ENCODE measurements around the gene CASQ1.

CASQ1 gene

GRCh38 chr1:160205242-160206035, 15.1 kb downstream of the CASQ1 start, which contains the start of gene PEA15:
TSS of gene PEA15 (plus strand) at chr1:160205384. CDS start at chr1:160211545, 6,161 bp downstream.
- Histone ChIP-seq H3K4me1 (ENCODE audit: insufficient read depth, low read length) (peaks cover 55% of the 10 kb centered on the region), H3K9ac (ENCODE audit: low read depth, low read length) (peak within 1 kb of the TSS; percentile 93), H3K27me3 (ENCODE audit: insufficient read depth, low read length) (no peaks in the 10 kb centered on the region), H3K9me3 (ENCODE audit: insufficient read depth, low read depth, low read length) (no peaks in the 10 kb centered on the region), H3K27ac (ENCODE audit: low read depth, low read length) (peak within 1 kb of the TSS; percentile 81), H3K36me3 (ENCODE audit: insufficient read depth, low read length) (peaks cover 32% of the 10 kb centered on the region), H3K4me3 (ENCODE audit: low read length) (peak within 1 kb of the TSS; percentile 99)
- WGBS: under 1% methylated on average over 68 of the region's 76 CpGs

- peaks cover 37% of the 10 kb centered on the region for H3K36me3 ChIP-seq (ENCODE audit: insufficient read depth, low read length)
- WGBS: 4% methylated on average over 9 of the region's 9 CpGs
- H3K27me3 ChIP-seq (ENCODE audit: insufficient read depth, low read length): no peaks in the 10 kb centered on the region
- peak overlapping the region; percentile 81 for H3K27ac ChIP-seq (ENCODE audit: low read depth, low read length)
- peak overlapping the region; percentile 93 for H3K9ac ChIP-seq (ENCODE audit: low read depth, low read length)
- H3K4me1 ChIP-seq (ENCODE audit: insufficient read depth, low read length): peaks cover 59% of the 10 kb centered on the region
- no peaks in the 10 kb centered on the region for H3K9me3 ChIP-seq (ENCODE audit: insufficient read depth, low read depth, low read length)
- peak overlapping the region; percentile 99 for H3K4me3 ChIP-seq (ENCODE audit: low read length)
These were observed 15.6 kb downstream of the CASQ1 start for GRCh38 chr1:160206036-160206389.

- H3K27me3 ChIP-seq (ENCODE audit: insufficient read depth, low read length): no peaks in the 10 kb centered on the region
- peaks cover 64% of the 10 kb centered on the region for H3K4me1 ChIP-seq (ENCODE audit: insufficient read depth, low read length)
- no peaks in the 10 kb centered on the region for H3K9me3 ChIP-seq (ENCODE audit: insufficient read depth, low read depth, low read length)
- H3K36me3 ChIP-seq (ENCODE audit: insufficient read depth, low read length): peaks cover 42% of the 10 kb centered on the region
- peak overlapping the region; percentile 81 for H3K27ac ChIP-seq (ENCODE audit: low read depth, low read length)
- 38% methylated on average over 9 of the region's 9 CpGs for WGBS
- H3K4me3 ChIP-seq (ENCODE audit: low read length): peak overlapping the region; percentile 99
- peak overlapping the region; percentile 93; the same call in 1 of the 2 replicates for H3K9ac ChIP-seq (ENCODE audit: low read depth, low read length)
These were observed 16.2 kb downstream of the CASQ1 start for GRCh38 chr1:160206421-160207117.

- peak overlapping the region; percentile 99; the same call in 1 of the 2 replicates for H3K4me3 ChIP-seq (ENCODE audit: low read length)
- peaks cover 48% of the 10 kb centered on the region for H3K36me3 ChIP-seq (ENCODE audit: insufficient read depth, low read length)
- WGBS: 90% methylated on average over 4 of the region's 4 CpGs
- H3K4me1 ChIP-seq (ENCODE audit: insufficient read depth, low read length): peaks cover 65% of the 10 kb centered on the region
- H3K9me3 ChIP-seq (ENCODE audit: insufficient read depth, low read depth, low read length): no peaks in the 10 kb centered on the region
- H3K27ac ChIP-seq (ENCODE audit: low read depth, low read length): peak overlapping the region; percentile 4; the same call in 1 of the 2 replicates
- H3K27me3 ChIP-seq (ENCODE audit: insufficient read depth, low read length): no peaks in the 10 kb centered on the region
- H3K9ac ChIP-seq (ENCODE audit: low read depth, low read length): no peak overlapping the region; the same call in 1 of the 2 replicates
These were observed 16.8 kb downstream of the CASQ1 start for GRCh38 chr1:160207118-160207650.

- H3K4me3 ChIP-seq (ENCODE audit: low read length): no peak overlapping the region
- H3K9ac ChIP-seq (ENCODE audit: low read depth, low read length): no peak overlapping the region
- no peaks in the 10 kb centered on the region for H3K9me3 ChIP-seq (ENCODE audit: insufficient read depth, low read depth, low read length)
- WGBS: 77% methylated on average over 9 of the region's 9 CpGs
- peak overlapping the region; percentile 24; the same call in 1 of the 2 replicates for H3K27ac ChIP-seq (ENCODE audit: low read depth, low read length)
- peaks cover 65% of the 10 kb centered on the region for H3K4me1 ChIP-seq (ENCODE audit: insufficient read depth, low read length)
- peaks cover 56% of the 10 kb centered on the region for H3K36me3 ChIP-seq (ENCODE audit: insufficient read depth, low read length)
- H3K27me3 ChIP-seq (ENCODE audit: insufficient read depth, low read length): no peaks in the 10 kb centered on the region
These were observed 17.6 kb downstream of the CASQ1 start for GRCh38 chr1:160207771-160208556.

- no peak overlapping the region for H3K4me3 ChIP-seq (ENCODE audit: low read length)
- H3K9ac ChIP-seq (ENCODE audit: low read depth, low read length): no peak overlapping the region
- 73% methylated on average over 5 of the region's 6 CpGs for WGBS
- peaks cover 63% of the 10 kb centered on the region for H3K36me3 ChIP-seq (ENCODE audit: insufficient read depth, low read length)
- peak overlapping the region; percentile 24; the same call in 1 of the 2 replicates for H3K27ac ChIP-seq (ENCODE audit: low read depth, low read length)
- no peaks in the 10 kb centered on the region for H3K27me3 ChIP-seq (ENCODE audit: insufficient read depth, low read length)
- H3K9me3 ChIP-seq (ENCODE audit: insufficient read depth, low read depth, low read length): no peaks in the 10 kb centered on the region
- H3K4me1 ChIP-seq (ENCODE audit: insufficient read depth, low read length): peaks cover 65% of the 10 kb centered on the region
These were observed 18.4 kb downstream of the CASQ1 start for GRCh38 chr1:160208557-160209320.

GRCh38 chr1:160209321-160210046, 19.1 kb downstream of the CASQ1 start:
- Histone ChIP-seq H3K27ac (ENCODE audit: low read depth, low read length) (no peak overlapping the region), H3K9me3 (ENCODE audit: insufficient read depth, low read depth, low read length) (no peaks in the 10 kb centered on the region), H3K4me3 (ENCODE audit: low read length) (no peak overlapping the region), H3K9ac (ENCODE audit: low read depth, low read length) (no peak overlapping the region), H3K36me3 (ENCODE audit: insufficient read depth, low read length) (peaks cover 71% of the 10 kb centered on the region), H3K27me3 (ENCODE audit: insufficient read depth, low read length) (no peaks in the 10 kb centered on the region), H3K4me1 (ENCODE audit: insufficient read depth, low read length) (peaks cover 60% of the 10 kb centered on the region)
- WGBS: 70% methylated on average over 6 of the region's 7 CpGs

GRCh38 chr1:160210561-160210960, 20.2 kb downstream of the CASQ1 start:
- WGBS: 89% methylated on average over 5 of the region's 5 CpGs
- Histone ChIP-seq H3K27me3 (ENCODE audit: insufficient read depth, low read length) (no peaks in the 10 kb centered on the region), H3K4me3 (ENCODE audit: low read length) (no peak overlapping the region), H3K9me3 (ENCODE audit: insufficient read depth, low read depth, low read length) (no peaks in the 10 kb centered on the region), H3K27ac (ENCODE audit: low read depth, low read length) (no peak overlapping the region), H3K4me1 (ENCODE audit: insufficient read depth, low read length) (peaks cover 54% of the 10 kb centered on the region), H3K9ac (ENCODE audit: low read depth, low read length) (no peak overlapping the region), H3K36me3 (ENCODE audit: insufficient read depth, low read length) (peaks cover 82% of the 10 kb centered on the region)

GRCh38 chr1:160211046-160211790, 20.8 kb downstream of the CASQ1 start:
- peaks cover 88% of the 10 kb centered on the region for H3K36me3 ChIP-seq (ENCODE audit: insufficient read depth, low read length)
- WGBS: 83% methylated on average over 9 of the region's 10 CpGs
- H3K4me1 ChIP-seq (ENCODE audit: insufficient read depth, low read length): peaks cover 50% of the 10 kb centered on the region
- no peak overlapping the region for H3K27ac ChIP-seq (ENCODE audit: low read depth, low read length)
- no peak overlapping the region for H3K4me3 ChIP-seq (ENCODE audit: low read length)
- H3K27me3 ChIP-seq (ENCODE audit: insufficient read depth, low read length): no peaks in the 10 kb centered on the region
- no peaks in the 10 kb centered on the region for H3K9me3 ChIP-seq (ENCODE audit: insufficient read depth, low read depth, low read length)
- no peak overlapping the region for H3K9ac ChIP-seq (ENCODE audit: low read depth, low read length)
